GM23338 (cell line): ENCODE results near the gene FAM171A2. TPM values are rescaled to one million over a fixed set of nuclear protein-coding genes. Genes with fewer than 3 reads are reported as not detected.

ENCODE experiments used
- ATAC-seq: fragments of 200-7000 bp; cut with Tn5 transposase; 3 replicates; pipeline ENCODE4 v1.9.1; 2020
- DNase-seq: peaks from one replicate; pipeline ENCODE4 v3.0.0-alpha.2; 2015; ENCODE audit warnings: low spot score
- H2AFZ ChIP-seq: fragments of 200-600 bp; sonication (generic); 2 replicates; pipeline ENCODE4 v1.8.0; 2016; ENCODE audit warnings: antibody characterized with exemption, mild to moderate bottlenecking, moderate library complexity
- H3F3A ChIP-seq: fragments of 200-600 bp; sonication (generic); replicated peaks from 2 replicates; pipeline ENCODE4 v1.8.0; 2017; ENCODE audit warnings: antibody characterized with exemption, mixed run types, low read depth
- H3K27ac ChIP-seq: fragments of 200-600 bp; sonication (generic); 2 replicates; pipeline ENCODE4 v1.6.1; 2016; ENCODE audit warnings: low read depth
- H3K27me3 ChIP-seq: fragments of 200-600 bp; sonication (generic); 2 replicates; pipeline ENCODE4 v1.8.0; 2016; ENCODE audit warnings: mild to moderate bottlenecking, mixed run types, moderate library complexity; ENCODE audit not compliant: insufficient read depth
- H3K36me3 ChIP-seq: fragments of 200-600 bp; sonication (generic); 2 replicates; pipeline ENCODE4 v1.8.0; 2016; ENCODE audit warnings: mild to moderate bottlenecking; ENCODE audit not compliant: insufficient read depth
- H3K4me1 ChIP-seq: fragments of 200-600 bp; sonication (generic); 2 replicates; pipeline ENCODE4 v1.8.0; 2016; ENCODE audit warnings: mild to moderate bottlenecking, moderate library complexity; ENCODE audit not compliant: insufficient read depth
- H3K4me2 ChIP-seq: fragments of 200-600 bp; sonication (generic); 2 replicates; pipeline ENCODE4 v1.7.1; 2017; ENCODE audit warnings: mixed run types
- H3K4me3 ChIP-seq: fragments of 200-600 bp; sonication (generic); 2 replicates; pipeline ENCODE4 v1.6.1; 2016; ENCODE audit warnings: mixed run types
- H3K79me2 ChIP-seq: fragments of 200-600 bp; sonication (generic); replicated peaks from 2 replicates; pipeline ENCODE4 v1.8.0; 2017; ENCODE audit warnings: mild to moderate bottlenecking; ENCODE audit not compliant: insufficient read depth
- H3K9me2 ChIP-seq: fragments of 200-600 bp; sonication (generic); 2 replicates; pipeline ENCODE4 v1.8.0; 2017; ENCODE audit not compliant: insufficient read depth
- H4K20me1 ChIP-seq: fragments of 200-600 bp; sonication (generic); replicated peaks from 2 replicates; pipeline ENCODE4 v1.8.0; 2017; ENCODE audit warnings: mild to moderate bottlenecking; ENCODE audit not compliant: insufficient read depth
- H3K27ac Mint-ChIP-seq: 2 replicates; pipeline ENCODE4 v1.8.0; 2020; ENCODE audit warnings: inconsistent platforms, mild to moderate bottlenecking, moderate library complexity, mixed read lengths
- H3K27me3 Mint-ChIP-seq: 3 replicates; pipeline ENCODE4 v1.8.0; 2022; ENCODE audit warnings: low read depth, mild to moderate bottlenecking, moderate library complexity, mixed read lengths, inconsistent platforms; ENCODE audit not compliant: insufficient read depth, poor library complexity
- H3K36me3 Mint-ChIP-seq: 3 replicates; pipeline ENCODE4 v1.8.0; 2021; ENCODE audit warnings: low read depth, mild to moderate bottlenecking, inconsistent platforms, moderate library complexity, mixed read lengths
- H3K4me1 Mint-ChIP-seq: 3 replicates; pipeline ENCODE4 v1.8.0; 2020; ENCODE audit warnings: mild to moderate bottlenecking, inconsistent platforms, mixed read lengths
- H3K4me3 Mint-ChIP-seq: 3 replicates; pipeline ENCODE4 v1.8.0; 2021; ENCODE audit warnings: moderate library complexity, mild to moderate bottlenecking, inconsistent platforms, mixed read lengths
- H3K9me3 Mint-ChIP-seq: 3 replicates; pipeline ENCODE4 v1.8.0; 2020; ENCODE audit warnings: moderate library complexity, mild to moderate bottlenecking, inconsistent platforms, mixed read lengths
- CREB1 ChIP-seq: fragments of 250-450 bp; sonication (Bioruptor Pico); IDR thresholded peaks from 2 replicates; pipeline ENCODE4 v1.5.0; 2020; ENCODE audit warnings: low read depth, mild to moderate bottlenecking, moderate library complexity
- CTCF ChIP-seq, 2 experiments: fragments of 200-600 bp in 1 of 2; sonication (generic) in 1 of 2; conservative IDR thresholded peaks; 2 replicates each; pipeline versions ENCODE4 v1.5.1 to v1.6.1; 2016 to 2017; ENCODE audit warnings: antibody characterized with exemption in 2 of 2, low read depth in 2 of 2, mild to moderate bottlenecking in 2 of 2, moderate library complexity in 1 of 2
- ETS1 ChIP-seq: IDR thresholded peaks from 2 replicates; pipeline ENCODE4 v1.6.1; 2016; ENCODE audit warnings: antibody characterized with exemption
- EZH2 ChIP-seq: fragments of 200-600 bp; sonication (generic); IDR thresholded peaks from one replicate; pipeline ENCODE4 v1.8.0; 2017; ENCODE audit warnings: antibody characterized with exemption, mild to moderate bottlenecking, low read depth; ENCODE audit not compliant: unreplicated experiment
- EZH2phosphoT487 ChIP-seq: fragments of 200-600 bp; sonication (generic); IDR thresholded peaks from one replicate; pipeline ENCODE4 v1.8.1; 2018; ENCODE audit warnings: antibody characterized with exemption; ENCODE audit not compliant: unreplicated experiment
- JUNB ChIP-seq: IDR thresholded peaks from one replicate; pipeline ENCODE4 v1.6.1; 2016; ENCODE audit warnings: antibody characterized with exemption; ENCODE audit not compliant: unreplicated experiment
- NANOG ChIP-seq: IDR thresholded peaks from 2 replicates; pipeline ENCODE4 v1.6.1; 2016; ENCODE audit warnings: antibody characterized with exemption, borderline replicate concordance
- POLR2AphosphoS5 ChIP-seq: IDR thresholded peaks from 2 replicates; pipeline ENCODE4 v1.6.1; 2016; ENCODE audit warnings: antibody characterized with exemption, low read depth
- REST ChIP-seq: IDR thresholded peaks from one replicate; pipeline ENCODE4 v1.6.1; 2018; ENCODE audit warnings: antibody characterized with exemption; ENCODE audit not compliant: unreplicated experiment
- STAT1 ChIP-seq: IDR thresholded peaks from one replicate; pipeline ENCODE4 v1.6.1; 2016; ENCODE audit warnings: antibody characterized with exemption; ENCODE audit not compliant: unreplicated experiment
- ZNF114 ChIP-seq: fragments of 250-450 bp; sonication (Bioruptor Pico); IDR thresholded peaks from 2 replicates; pipeline ENCODE4 v1.5.0; 2020; ENCODE audit warnings: mild to moderate bottlenecking, moderate library complexity
- ZNF331 ChIP-seq: fragments of 250-450 bp; sonication (Bioruptor Pico); IDR thresholded peaks from 2 replicates; pipeline ENCODE4 v1.5.0; 2020; ENCODE audit warnings: low read depth, mild to moderate bottlenecking, moderate library complexity
- ZNF462 ChIP-seq: fragments of 250-450 bp; sonication (Bioruptor Pico); IDR thresholded peaks from 2 replicates; pipeline ENCODE4 v1.5.0; 2020; ENCODE audit warnings: mild to moderate bottlenecking, moderate library complexity
- polyA plus RNA-seq: library from polyadenylated mRNA; unstranded; fragments of >200 nt; fragmentation: Nextera tagmentation; extraction: Ambion mirVana; gene quantifications from 2 replicates; pipeline ENCODE4 v1.2.1, GENCODE V29; 2016
- total RNA-seq: library from RNA; depleted of rRNA; stranded (reverse); fragments of >200 nt; shearing (Covaris generic); gene quantifications from 2 replicates; pipeline ENCODE4 v1.2.3, GENCODE V29; 2014

Gene FAM171A2
- total and polyA plus RNA-seq, 2 experiments from 2014 or later: 4.1 to 35.4 TPM

GRCh38 chr17:44394833-44395232 lies 31.2 kb upstream of the FAM171A2 start:
- Mint-ChIP-seq H3K27me3 (peaks cover 10% of the 10 kb centered on the region), H3K4me1 (peaks cover 7% of the 10 kb centered on the region), H3K27ac (no peak overlapping the region), H3K9me3 (no peaks in the 10 kb centered on the region), H3K4me3 (no peak overlapping the region), H3K36me3 (peaks cover 24% of the 10 kb centered on the region)
- no peak for TF ChIP-seq ETS1
- no peak for TF ChIP-seq ZNF462 (CRISPR knock-in tag)
- no peak for TF ChIP-seq EZH2phosphoT487
- TF ChIP-seq CTCF (conservative IDR thresholded peaks at IDR 0.05; ENCODE audit: low read depth in 2 of 2): no peak
- TF ChIP-seq ZNF114: no peak
- TF ChIP-seq JUNB: no peak
- no peak for TF ChIP-seq EZH2
- TF ChIP-seq STAT1: no peak
- no peak for TF ChIP-seq REST
- TF ChIP-seq NANOG: no peak
- no peak for TF ChIP-seq ZNF331
- no peak for TF ChIP-seq CREB1 (CRISPR knock-in tag)
- no peak for TF ChIP-seq POLR2AphosphoS5
- 0 out of 2 replicates have a peak, but pooled peaks cover 5% of the 10 kb centered on the region for H3K9me2 ChIP-seq
- H2AFZ ChIP-seq: no peak overlapping the region
- H3K27me3 ChIP-seq: no peaks in the 10 kb centered on the region
- no peaks in the 10 kb centered on the region; the same call in 1 of the 2 replicates for H4K20me1 ChIP-seq
- peaks cover 8% of the 10 kb centered on the region; the same call in 1 of the 2 replicates for H3K4me1 ChIP-seq
- no peak overlapping the region for H3K4me3 ChIP-seq
- H3F3A ChIP-seq: 0 out of 2 replicates have a peak, but pooled peaks cover 7% of the 10 kb centered on the region
- H3K36me3 ChIP-seq: 0 out of 2 replicates have a peak, but pooled peaks cover 3% of the 10 kb centered on the region
- H3K79me2 ChIP-seq: no peaks in the 10 kb centered on the region
- ATAC-seq: no peak
- no peak for DNase-seq
- no peak overlapping the region for H3K27ac ChIP-seq
- H3K4me2 ChIP-seq: no peak overlapping the region
